GM12878 (cell line): Measurements from ENCODE around the gene RDM1. TPM values are rescaled to one million over a fixed set of nuclear protein-coding genes. Genes with fewer than 3 reads are reported as not detected.

ENCODE experiments used
- ATAC-seq: fragments of 200-7000 bp; cut with Tn5 transposase; 3 replicates; pipeline ENCODE4 v1.9.1; 2020; ENCODE audit warnings: mild to moderate bottlenecking, moderate library complexity
- BruUV-seq: library from RNA; stranded (reverse); fragments of 400-500 nt; replicated peaks from 2 replicates; lab custom pipeline; 2021; lab: Mats Ljungman, UMichigan
- CTCF ChIA-PET: fragments of 300-600 bp; sonication (Branson Sonifier 250); formaldehyde crosslinking; extraction: SDS; loops from one replicate; lab custom pipeline; 2021; ENCODE audit warnings: inconsistent platforms; lab: Yijun Ruan, JAX
- POLR2A ChIA-PET: fragments of 350-600 bp; formaldehyde crosslinking; extraction: SDS; loops from one replicate; lab custom pipeline; 2021; ENCODE audit warnings: inconsistent platforms; lab: Charles Lee
- RAD21 ChIA-PET: fragments of 300-600 bp; sonication (Branson Sonifier 250); formaldehyde crosslinking; loops from one replicate; lab custom pipeline; 2023; ENCODE audit warnings: antibody characterized with exemption; ENCODE audit not compliant: unreplicated experiment; lab: Charles Lee
- SMC1A ChIA-PET: fragments of 300-600 bp; sonication (Branson Sonifier 250); formaldehyde crosslinking; loops from one replicate; lab custom pipeline; 2023; ENCODE audit not compliant: unreplicated experiment, uncharacterized antibody; lab: Charles Lee
- DNase-seq: peaks from one replicate; pipeline ENCODE4 v3.0.0-alpha.2; 2011; ENCODE audit warnings: low read depth, low spot score
- FAIRE-seq: peaks from 3 replicates; lab custom pipeline; 2011; peaks lifted over from hg19 to GRCh38; lab: Jason Lieb, UNC
- H2AFZ ChIP-seq: 2 replicates; pipeline ENCODE4 v1.6.0; 2011; ENCODE audit warnings: low read depth, low read length, control low read depth; ENCODE audit not compliant: control insufficient read depth
- H3K27ac ChIP-seq: 2 replicates; pipeline ENCODE4 v1.5.1; 2011; ENCODE audit warnings: control low read depth; ENCODE audit not compliant: control insufficient read depth, insufficient read depth
- H3K27me3 ChIP-seq, 2 experiments: replicated peaks in 1 of 2; 2 replicates each; pipeline versions ENCODE4 v1.6.0 to v1.6.1; 2011; ENCODE audit warnings: low read length in 1 of 2; ENCODE audit not compliant: control insufficient read depth in 2 of 2, insufficient read depth in 2 of 2
- H3K36me3 ChIP-seq, 2 experiments: 2 replicates each; pipeline ENCODE4 v1.5.1; 2011; ENCODE audit warnings: low read length in 1 of 2; ENCODE audit not compliant: control insufficient read depth in 2 of 2, insufficient read depth in 2 of 2
- H3K4me1 ChIP-seq: 2 replicates; pipeline ENCODE4 v1.6.1; 2011; ENCODE audit warnings: mild to moderate bottlenecking, low read length, moderate library complexity, mixed read lengths; ENCODE audit not compliant: control insufficient read depth, insufficient read depth
- H3K4me2 ChIP-seq: 2 replicates; pipeline ENCODE4 v1.6.0; 2011; ENCODE audit warnings: control low read depth; ENCODE audit not compliant: control insufficient read depth, insufficient read depth
- H3K4me3 ChIP-seq: fragments of 200-600 bp; sonication (generic); 2 replicates; pipeline ENCODE4 v1.5.1; 2016
- H3K79me2 ChIP-seq: 2 replicates; pipeline ENCODE4 v1.6.0; 2011; ENCODE audit warnings: low read length; ENCODE audit not compliant: control insufficient read depth, insufficient read depth
- H3K9ac ChIP-seq: 2 replicates; pipeline ENCODE4 v1.8.0; 2011; ENCODE audit warnings: low read length, control low read depth, mixed read lengths; ENCODE audit not compliant: control insufficient read depth, insufficient read depth
- H3K9me3 ChIP-seq: replicated peaks from 3 replicates; pipeline ENCODE4 v1.5.1; 2011; ENCODE audit warnings: mild to moderate bottlenecking, low read length; ENCODE audit not compliant: control insufficient read depth, insufficient read depth
- H4K20me1 ChIP-seq: 2 replicates; pipeline ENCODE4 v1.6.0; 2011; ENCODE audit not compliant: control insufficient read depth, insufficient read depth
- CHD2 ChIP-seq: IDR thresholded peaks from 2 replicates; pipeline ENCODE4 v1.6.1; 2011; ENCODE audit warnings: low read depth, low read length, improper control_type of control experiment, borderline replicate concordance
- EP300 ChIP-seq, 2 experiments: fragments of 150-350 bp in 1 of 2; IDR thresholded peaks; 2 replicates each; pipeline ENCODE4 v1.6.1; 2011 to 2012; ENCODE audit warnings: low read depth in 2 of 2, low read length in 2 of 2, borderline replicate concordance in 1 of 2, improper control_type of control experiment in 1 of 2, inconsistent platforms in 1 of 2; ENCODE audit not compliant: control insufficient read depth in 1 of 2
- IRF4 ChIP-seq: IDR thresholded peaks from 2 replicates; pipeline ENCODE4 v1.6.1; 2011; ENCODE audit warnings: low read depth, low read length
- NBN ChIP-seq: fragments of 450-650 bp; IDR thresholded peaks from 2 replicates; pipeline ENCODE4 v1.6.1; 2016
- PAX8 ChIP-seq: fragments of 450-650 bp; IDR thresholded peaks from 2 replicates; pipeline ENCODE4 v1.6.1; 2017; ENCODE audit warnings: mild to moderate bottlenecking, moderate library complexity
- POLR2A ChIP-seq: IDR thresholded peaks from 2 replicates; pipeline ENCODE4 v1.6.1; 2011; ENCODE audit warnings: low read depth, mild to moderate bottlenecking, low read length
- POLR2AphosphoS5 ChIP-seq: IDR thresholded peaks from 2 replicates; pipeline ENCODE4 v1.6.1; 2011; ENCODE audit warnings: mild to moderate bottlenecking, low read length, inconsistent platforms
- RELA ChIP-seq: fragments of 450-650 bp; IDR thresholded peaks from 2 replicates; pipeline ENCODE4 v1.8.0; 2014; ENCODE audit warnings: borderline replicate concordance; ENCODE audit not compliant: partially characterized antibody
- WGBS: methylation state at CpG from one replicate; pipeline ENCODE4 v1.1.6; 2016; ENCODE audit warnings: low lambda C conversion rate; ENCODE audit not compliant: insufficient replicate concordance, insufficient coverage; ENCODE audit errors: missing lambda C conversion rate; 5-methylcytosine and 5-hydroxymethylcytosine counted together
- in situ Hi-C: fragments of 300-500 bp; cut with MboI; formaldehyde crosslinking; loops from 9 replicates; pipeline ENCODE4 v1.14.3; 2018; ENCODE audit warnings: mixed read lengths
- intact Hi-C: fragments of 100-400 bp; cut with micrococcal nuclease; formaldehyde crosslinking; loops from one replicate; pipeline ENCODE4 v1.14.2; 2022; ENCODE audit not compliant: unreplicated experiment
- polyA plus RNA-seq, 11 experiments: library from polyadenylated mRNA; depleted of rRNA in 4 of 11; unstranded in 6 of 11; stranded (reverse) in 5 of 11; fragments of >200 nt; fragmentation: Nextera tagmentation in 4 of 11; fragmentation: Illumina TruSeq in 1 of 11; extraction: Ambion mirVana in 4 of 11; extraction: Trizol in 1 of 11; gene quantifications; 1 replicate in 1 of 11; 2 replicates in 10 of 11; pipeline versions ENCODE4 v1.2.1 to v1.2.3, GENCODE V29; 2011 to 2016; ENCODE audit warnings: inconsistent platforms in 2 of 11, missing spikeins in 2 of 11, low read depth in 1 of 11
- total RNA-seq, 4 experiments: library from RNA; depleted of rRNA in 3 of 4; stranded (reverse); fragments of >200 nt in 3 of 4; fragmentation: Illumina TruSeq in 1 of 4; extraction: Trizol in 1 of 4; gene quantifications; 2 replicates each; pipeline versions ENCODE4 v1.2.1 to v1.2.3, GENCODE V29; 2013 to 2021

Gene RDM1
- total and polyA plus RNA-seq, 10 of the 15 experiments (the other 5 are each of a cell fraction or from before 2014, with no cell fraction given): 5.7 to 18.4 (median 10.7) TPM

DNA sequence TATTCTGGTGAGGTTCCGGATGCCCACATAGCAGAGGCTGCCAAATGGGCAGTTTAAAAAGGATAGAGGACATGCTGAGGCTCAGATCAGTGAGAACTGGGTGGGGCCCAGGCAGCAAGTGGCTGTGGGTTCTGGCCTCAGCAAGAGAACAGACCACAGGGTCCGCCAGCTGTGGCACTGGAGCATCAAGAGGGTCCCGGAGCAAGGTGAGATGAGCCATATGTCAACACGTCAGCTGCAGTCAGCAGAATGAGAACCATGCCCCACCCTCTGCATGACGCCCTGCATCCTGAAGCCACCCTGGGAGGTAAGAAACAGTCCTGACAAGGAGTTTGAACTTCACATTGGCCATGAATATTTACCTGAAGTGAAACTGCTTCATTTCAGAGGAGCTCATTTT lies 30.3 kb downstream of the RDM1 start:
- no peak overlapping the region for H3K4me3 ChIP-seq
- H4K20me1 ChIP-seq: no peaks in the 10 kb centered on the region
- H2AFZ ChIP-seq: no peak overlapping the region
- TF ChIP-seq RELA (no peak), NBN (no peak), POLR2A (no peak), POLR2AphosphoS5 (no peak), EP300 (IDR thresholded peaks at IDR 0.05; ENCODE audit: borderline replicate concordance in 1 of 2, control insufficient read depth in 1 of 2, low read depth in 2 of 2, low read length in 2 of 2) (no peak), PAX8 (no peak), IRF4 (no peak), CHD2 (no peak)
- ChIA-PET SMC1A (interaction anchor here (0.5 to 2.0 kb wide), 7 partner anchors 8 to 258 kb away, joined by 3 to 5 read pairs (median 3); no protein-coding TSS in a partner anchor), RAD21 (interaction anchor here (0.6 to 3.0 kb wide), 7 partner anchors 9 to 703 kb away, joined by 3 to 17 read pairs (median 4); partner anchors contain the start of genes RDM1 and TAF15), CTCF (interaction anchor here (0.6 to 2.4 kb wide), 4 partner anchors 9 to 576 kb away, joined by 3 to 6 read pairs (median 4); no protein-coding TSS in a partner anchor), POLR2A (interaction anchor here (0.9 to 1.0 kb wide), 2 partner anchors 9 to 600 kb away, joined by 3 to 8 read pairs; no protein-coding TSS in a partner anchor)
- no peaks in the 10 kb centered on the region for H3K79me2 ChIP-seq
- H3K36me3 ChIP-seq: no peaks in the 10 kb centered on the region
- FAIRE-seq (no peak), ATAC-seq (no peak), DNase-seq (no peak)
- no peak overlapping the region for H3K4me2 ChIP-seq
- H3K9me3 ChIP-seq: no peaks in the 10 kb centered on the region
- no TSS peak for BruUV-seq
- WGBS: 34% methylated on average over 5 of the region's 5 CpGs
- intact Hi-C loops (no loop called here), in situ Hi-C loops (no loop called here)
- H3K9ac ChIP-seq: no peak overlapping the region
- no peak overlapping the region for H3K27ac ChIP-seq
- H3K4me1 ChIP-seq: peaks cover 9% of the 10 kb centered on the region
- no peaks in the 10 kb centered on the region for H3K27me3 ChIP-seq
